NCI-H524 treated with DMSO at 0.1 percent for 48 hours (cell line): ENCODE measurements around the gene TMEM135.
A peak's percentile ranks its signal among the peaks of the same experiment; 100 is the strongest.
"Not testable (repeated sequence)": the region's sequence is repeated elsewhere in the genome, so short reads cannot be mapped to it uniquely, and the experiment has no call there.

ENCODE experiments used
- DNase-seq: peaks from one replicate; lab custom pipeline; 2025; lab: John Stamatoyannopoulos, UW

The TMEM135 gene

DNA sequence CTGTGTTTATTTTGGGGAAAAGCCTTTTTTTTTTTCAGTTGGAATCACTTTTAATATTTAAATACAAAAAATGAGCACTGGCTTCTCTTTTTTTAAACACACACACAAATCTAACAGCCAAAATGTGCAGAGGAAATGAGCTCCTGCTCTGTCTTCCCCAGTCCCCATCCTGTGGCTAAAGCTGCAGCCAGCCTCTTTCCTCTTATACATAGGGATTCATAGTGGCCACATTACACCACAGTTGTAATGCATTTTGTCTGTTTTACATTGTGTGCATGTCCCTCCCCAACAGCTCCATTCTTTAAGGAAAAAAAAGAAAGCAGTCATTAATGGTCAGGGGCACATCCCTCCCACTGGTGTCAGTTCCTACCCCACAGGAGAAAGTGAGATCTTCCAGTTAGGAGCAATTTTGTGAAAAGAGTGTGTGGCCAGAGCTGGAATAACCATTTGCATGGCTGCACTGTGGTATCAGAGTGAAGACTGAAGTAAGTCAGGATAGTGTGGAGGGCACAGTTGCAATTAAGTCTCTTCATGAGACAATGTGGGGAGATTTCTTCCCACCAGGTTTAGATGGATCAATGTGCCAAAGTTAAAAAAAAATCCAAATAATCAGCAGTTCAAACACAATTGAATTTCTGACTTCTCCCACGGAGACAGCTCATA is 220.6 kb downstream of the TMEM135 start:
- DNase-seq, result no peak

DNA sequence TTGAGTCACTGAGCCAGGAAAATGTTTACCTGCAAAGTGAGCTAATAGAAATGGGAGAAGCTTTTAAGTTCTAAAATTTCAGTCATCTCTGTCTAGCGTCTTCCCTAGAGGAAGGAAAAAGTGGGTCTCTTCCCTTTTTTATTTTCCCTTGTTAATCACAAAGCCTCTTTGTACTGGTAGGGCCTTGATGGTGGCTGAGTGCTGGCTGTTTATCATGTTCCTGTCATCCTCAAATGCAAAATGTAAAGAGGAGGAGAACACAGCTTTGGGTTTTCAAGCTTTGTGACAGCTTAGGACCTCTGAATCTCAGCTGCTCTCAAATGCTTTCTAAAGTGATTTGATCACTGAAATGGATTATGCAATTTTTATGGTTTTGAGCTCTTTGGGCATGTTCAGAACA is 222.0 kb downstream of the TMEM135 start:
- no peak for DNase-seq

DNA sequence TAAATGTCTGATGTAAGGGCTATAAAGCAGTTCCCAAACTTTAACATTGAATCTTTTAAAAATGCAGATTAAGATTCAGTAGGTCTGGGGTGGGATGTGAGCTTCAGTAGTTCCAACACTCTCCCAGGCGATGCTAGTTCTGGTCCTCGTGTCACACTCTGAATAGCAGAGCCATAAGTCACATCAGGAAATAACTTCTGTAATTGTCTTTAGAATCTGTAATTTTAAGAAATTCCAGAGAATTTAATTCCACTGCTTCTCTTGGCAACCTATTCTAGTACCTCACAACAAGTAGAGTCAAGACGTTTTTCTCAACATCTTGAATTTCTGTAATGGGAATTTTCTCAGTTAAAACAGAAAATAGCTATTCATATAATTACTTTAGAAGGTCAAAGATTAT is 223.1 kb downstream of the TMEM135 start:
- DNase-seq, result no peak

DNA sequence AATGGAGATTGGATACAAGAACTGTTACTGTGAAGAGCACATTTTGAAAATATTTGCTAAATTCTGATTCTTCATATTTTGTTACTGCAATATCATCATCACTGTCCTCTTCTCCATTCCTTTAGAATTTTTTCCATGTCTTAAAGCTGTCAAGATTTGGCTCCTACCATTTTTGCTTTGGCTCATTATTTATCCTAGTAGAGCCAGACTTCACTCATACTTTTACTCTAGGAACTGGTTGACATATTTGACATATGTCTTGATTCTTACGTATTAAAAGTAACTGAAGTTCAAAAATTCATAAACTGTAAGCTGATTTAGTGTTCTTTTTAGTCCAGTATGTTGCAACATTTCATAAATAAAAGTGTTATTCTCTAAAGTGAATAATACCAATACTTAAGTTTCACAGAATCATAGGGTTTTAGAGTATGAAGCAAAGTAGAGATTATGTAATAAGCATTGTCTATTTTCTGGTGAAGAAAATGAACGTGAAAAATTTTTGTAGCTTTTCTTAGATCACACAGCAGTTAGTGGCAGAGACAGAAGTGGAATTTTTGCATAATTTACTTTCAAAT is 225.6 kb downstream of the TMEM135 start:
- DNase-seq, result no peak

DNA sequence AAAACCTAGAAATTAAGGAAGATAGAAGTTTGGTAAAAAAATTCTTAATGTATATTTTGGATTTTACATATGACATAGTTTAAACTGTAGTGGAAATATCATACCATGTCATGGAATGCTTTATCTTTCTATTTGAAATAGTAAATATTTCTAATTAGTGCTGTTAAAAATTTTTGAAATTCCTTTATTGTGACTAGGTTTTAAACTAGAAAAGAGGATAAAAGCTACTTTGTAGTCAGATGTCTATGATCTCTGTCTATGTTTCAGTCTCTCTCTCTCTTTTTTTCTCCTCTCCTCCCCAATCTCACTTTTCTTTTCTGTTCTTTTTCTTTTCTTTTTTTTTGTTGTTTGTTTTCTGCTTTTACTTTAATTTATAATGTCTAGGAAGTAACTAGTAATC is 226.2 kb downstream of the TMEM135 start:
- no peak for DNase-seq

DNA sequence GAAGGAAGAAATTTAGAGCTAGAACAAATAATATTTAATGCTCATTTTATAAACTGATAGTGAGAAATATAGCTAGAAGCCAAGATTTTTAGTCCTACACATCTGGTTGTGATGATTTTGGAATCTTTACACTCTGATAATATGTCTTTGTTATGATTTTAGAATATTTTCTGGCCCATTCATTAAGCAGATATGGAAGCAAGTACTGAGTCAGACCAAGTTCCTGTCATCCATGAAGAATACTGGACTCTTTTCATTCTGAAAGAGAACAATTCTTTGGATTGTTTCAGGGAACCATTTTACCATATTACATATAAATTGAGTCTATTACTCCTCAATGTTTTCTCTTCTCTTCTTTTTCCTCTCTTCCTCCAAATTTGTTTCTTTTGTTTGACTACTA is 227.4 kb downstream of the TMEM135 start:
- no peak for DNase-seq

DNA sequence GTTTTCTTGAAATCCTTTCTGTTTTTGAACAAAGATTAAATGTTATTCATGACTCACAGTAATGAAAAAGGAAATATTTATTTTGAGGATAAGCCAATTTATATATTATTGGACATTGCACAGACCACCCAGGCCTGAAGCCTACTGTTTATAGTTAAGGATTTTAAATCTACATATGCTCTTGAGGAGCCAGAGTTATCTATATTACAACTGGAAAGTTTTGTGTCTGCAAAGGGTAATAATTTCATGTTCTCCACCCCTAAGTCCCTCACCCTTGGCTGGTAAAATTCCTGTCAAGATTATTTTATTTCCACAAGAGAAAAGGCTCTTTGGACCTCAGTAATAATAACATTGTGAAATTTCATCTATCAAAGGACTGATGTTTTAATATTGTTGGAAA is 228.2 kb downstream of the TMEM135 start:
- DNase-seq, result no peak

DNA sequence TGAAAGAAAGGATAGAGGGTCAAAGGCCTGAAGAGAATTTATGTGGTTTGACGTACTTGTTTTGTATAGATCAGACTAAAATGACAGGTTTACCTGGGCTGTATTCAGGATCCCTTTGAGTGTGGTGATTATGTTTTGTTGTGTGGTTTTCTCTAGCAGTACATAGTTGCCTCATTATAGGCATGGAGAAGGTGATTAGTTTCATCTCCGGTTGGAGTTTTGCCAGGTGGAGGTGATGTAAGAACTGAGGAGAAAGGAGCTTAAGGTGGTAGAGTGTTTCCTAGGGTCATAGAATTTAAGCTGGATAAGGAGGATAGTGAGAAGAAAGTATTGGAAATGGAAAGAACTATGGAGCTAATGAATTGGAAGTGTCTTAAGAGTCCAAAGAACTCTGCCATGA is 229.0 kb downstream of the TMEM135 start:
- no peak for DNase-seq

DNA sequence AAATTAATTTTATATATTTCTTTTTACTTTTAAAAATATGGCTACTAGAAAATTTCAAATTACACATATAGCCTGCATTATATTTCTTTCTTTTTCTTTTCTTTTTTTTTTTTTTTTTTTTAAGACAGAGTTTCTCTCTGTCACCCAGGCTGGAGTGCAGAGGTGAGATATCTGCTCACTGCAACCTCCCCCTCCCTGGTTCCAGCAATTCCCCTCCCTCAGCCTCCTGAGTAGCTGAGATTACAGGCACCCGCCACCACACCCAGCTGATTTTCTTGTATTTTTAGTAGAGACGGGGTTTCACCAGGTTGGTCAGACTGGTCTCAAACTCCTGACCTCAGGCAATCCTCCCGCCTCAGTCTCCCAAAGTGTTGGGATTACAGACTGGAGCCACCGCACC is 234.2 kb downstream of the TMEM135 start:
- not testable (repeated sequence) for DNase-seq

DNA sequence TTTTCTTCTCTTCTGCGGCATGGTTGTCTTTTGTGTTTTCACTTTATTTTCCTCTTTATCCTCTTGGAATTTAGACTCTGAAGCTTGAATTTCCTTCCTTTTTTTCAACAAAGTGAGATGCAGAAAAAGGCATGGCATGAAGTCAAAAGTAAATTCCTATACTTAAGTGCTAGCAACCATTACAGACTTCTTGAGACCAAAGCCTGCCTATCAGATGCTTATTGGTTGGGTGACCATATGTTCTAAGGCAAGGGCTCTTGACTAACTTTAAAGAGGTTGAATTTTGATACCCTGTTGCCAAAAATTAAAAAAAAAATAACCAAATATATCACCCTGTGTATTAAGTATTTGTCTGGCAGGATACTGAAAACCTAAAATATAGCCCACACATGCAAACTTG is 237.4 kb downstream of the TMEM135 start:
- DNase-seq, result no peak

DNA sequence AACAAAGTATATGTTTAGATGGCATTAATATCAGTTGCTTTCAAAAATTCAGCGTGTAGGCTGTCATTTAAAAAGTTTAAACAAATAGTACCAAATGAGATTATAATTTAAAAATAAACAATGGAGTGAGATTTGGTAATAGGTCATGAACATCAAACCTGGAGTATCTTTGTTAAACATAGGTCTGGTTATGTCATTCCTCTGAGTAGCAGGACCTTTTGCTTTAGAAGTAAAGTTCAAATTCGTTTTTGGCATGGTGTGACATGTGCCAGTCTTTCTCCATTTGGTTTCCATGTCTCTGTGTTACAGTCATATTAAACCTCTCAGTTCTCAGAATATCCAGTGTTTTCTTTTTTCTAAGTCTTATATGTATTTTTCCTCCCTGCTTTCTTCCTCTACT is 242.4 kb downstream of the TMEM135 start:
- no peak for DNase-seq

DNA sequence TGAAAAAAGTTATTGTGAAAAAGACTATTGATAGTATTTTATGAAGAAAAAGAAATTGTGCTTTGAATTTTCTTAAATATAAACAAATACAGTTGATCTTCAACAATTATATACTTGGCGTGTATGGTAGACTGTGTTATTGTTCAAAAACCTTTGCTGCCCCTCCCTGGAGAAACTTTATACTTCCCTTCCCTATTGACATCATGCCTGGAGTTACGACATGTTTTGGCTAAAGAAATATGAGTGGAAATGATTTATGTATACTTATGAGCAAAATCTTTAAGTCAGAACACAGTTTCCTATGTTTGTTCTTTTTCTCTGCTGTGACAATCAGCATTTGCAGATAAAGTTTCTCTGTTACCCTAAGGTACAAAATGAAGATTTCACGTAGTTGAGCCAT is 243.8 kb downstream of the TMEM135 start:
- DNase-seq, result no peak

DNA sequence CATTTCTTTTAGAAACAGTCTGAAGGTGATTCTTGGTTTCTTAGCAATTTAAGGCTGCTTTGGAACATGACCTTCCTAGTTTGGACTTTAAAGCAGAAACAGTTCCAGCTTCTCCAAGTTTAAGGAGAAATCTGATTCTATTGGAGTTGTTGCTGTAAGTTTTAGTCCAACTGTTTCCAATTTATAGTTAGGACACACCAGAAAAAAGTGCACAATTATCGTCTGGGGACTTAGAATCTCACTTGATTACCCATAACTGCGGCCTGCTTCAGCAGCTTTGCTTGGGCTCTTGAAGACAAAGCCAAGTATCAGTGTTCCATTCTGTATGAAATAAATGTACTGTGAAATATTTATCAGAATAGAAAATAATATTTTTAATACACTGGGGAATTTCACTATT is 246.6 kb downstream of the TMEM135 start:
- no peak for DNase-seq

DNA sequence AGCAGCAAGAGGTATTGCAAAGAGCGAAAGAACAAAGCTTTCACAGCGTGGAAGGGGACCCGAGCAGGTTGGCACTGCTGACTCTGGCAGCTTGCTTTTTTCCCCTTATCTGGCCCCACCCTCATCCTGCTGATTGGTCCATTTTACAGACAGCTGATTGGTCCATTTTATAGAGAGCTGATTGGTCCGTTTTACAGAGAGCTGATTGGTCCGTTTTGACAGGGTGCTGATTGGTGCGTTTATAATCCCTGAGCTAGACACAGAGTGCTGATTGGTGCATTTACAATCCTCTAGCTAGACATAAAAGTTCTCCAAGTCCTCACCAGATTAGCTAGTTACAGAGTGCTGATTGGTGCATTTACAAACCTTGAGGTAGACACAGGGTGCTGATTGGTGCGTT is 247.9 kb downstream of the TMEM135 start:
- not testable (repeated sequence) for DNase-seq

DNA sequence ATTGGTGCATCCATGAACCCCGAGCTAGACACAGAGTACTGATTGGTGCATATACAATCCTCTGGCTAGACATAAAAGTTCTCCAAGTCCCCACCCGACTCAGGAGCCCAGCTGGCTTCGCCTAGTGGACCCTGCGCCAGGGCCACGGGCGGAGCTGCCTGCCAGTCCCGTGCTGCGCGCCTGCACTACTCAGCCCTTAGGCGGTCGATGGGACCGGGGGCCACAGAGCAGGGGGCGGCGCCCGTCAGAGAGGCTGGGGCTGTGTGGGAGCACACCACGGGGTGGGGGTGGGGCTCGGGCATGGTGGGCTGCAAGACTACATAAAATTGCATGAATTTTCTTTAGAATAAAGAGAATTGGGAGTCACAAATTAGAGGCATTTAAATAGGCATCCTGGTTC is 248.6 kb downstream of the TMEM135 start:
- no peak for DNase-seq

DNA sequence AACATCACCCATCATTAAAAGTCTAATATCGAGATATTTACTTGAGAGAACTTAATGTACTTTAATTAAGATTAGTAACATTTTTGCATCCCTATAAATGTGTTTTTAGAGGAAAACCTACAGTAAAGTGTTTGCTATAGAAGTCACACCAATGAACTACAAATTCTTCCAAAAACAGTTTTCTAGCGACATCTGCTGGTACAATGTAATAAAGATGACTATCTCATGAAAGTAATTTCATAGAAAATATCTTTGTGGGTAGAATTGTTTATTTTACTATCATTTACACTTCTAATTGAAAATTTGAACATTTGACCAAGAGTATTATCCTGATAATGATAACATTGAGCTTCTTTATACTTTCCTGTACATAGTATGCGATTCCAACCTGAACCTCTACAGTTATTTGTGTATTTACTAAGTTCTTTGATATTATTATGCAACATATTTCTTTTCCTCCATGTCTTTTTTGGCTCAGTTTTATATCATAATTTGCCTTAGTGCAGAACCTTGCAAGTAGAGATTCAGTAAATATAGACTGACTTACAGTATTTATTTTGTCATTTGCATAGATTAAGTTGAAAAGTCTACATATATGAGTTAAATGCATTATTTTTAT is 252.7 kb downstream of the TMEM135 start:
- DNase-seq, result no peak

DNA sequence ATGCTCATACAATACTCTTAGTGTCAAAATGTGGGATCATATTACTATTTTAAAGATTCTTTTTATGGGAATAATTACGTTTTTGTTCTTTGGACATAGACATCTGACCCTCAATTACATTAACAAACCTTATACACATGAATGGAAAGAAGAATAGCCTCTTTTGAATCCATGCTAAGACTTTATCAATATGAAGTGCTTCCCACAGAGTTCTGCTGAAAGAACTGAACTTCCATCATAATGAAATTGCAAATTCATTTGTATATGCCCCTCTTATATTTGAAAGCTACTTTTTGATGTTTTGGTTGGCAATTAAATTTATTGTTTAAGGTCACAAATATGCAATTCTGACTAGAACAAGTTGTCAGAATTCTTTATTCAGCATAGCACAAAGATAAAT is 254.9 kb downstream of the TMEM135 start:
- no peak for DNase-seq

DNA sequence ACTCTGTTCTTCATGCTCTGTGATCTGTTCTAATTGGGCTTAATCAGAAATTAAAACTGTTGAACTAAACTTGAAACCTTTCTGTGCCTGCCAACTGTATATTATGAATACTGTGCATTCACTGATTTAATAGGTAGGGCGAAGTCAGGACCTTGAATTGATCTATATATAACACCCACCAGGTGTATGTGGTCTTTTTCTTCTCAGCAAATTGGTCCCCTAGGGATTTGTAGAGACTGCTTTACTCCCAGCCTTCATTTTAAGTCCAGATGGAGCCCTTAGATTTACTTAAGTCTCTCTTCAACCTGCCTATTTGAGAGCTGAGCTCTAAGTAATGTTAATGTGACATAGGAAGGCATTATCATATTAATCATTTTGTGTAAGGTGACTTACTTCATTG is 257.5 kb downstream of the TMEM135 start:
- DNase-seq, result peak; percentile 92

DNA sequence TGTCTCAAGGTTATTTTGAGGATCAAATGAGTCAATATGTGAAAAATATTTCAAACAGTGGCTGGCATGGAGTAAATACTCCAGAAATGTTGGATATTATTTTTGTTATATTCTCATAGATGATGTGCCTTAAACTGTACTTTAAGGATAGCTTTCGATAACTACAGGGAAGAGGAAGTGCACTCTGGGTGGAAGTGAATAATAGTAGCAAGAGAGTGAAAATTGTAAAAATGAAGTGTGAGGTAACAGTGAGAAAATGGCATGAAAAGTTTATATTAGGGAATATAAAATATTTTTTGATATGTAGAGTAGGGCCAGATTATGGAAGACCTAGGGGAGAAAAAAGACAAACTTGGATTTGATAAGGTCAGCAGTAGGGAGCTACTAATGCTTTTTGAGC is 258.9 kb downstream of the TMEM135 start:
- no peak for DNase-seq

DNA sequence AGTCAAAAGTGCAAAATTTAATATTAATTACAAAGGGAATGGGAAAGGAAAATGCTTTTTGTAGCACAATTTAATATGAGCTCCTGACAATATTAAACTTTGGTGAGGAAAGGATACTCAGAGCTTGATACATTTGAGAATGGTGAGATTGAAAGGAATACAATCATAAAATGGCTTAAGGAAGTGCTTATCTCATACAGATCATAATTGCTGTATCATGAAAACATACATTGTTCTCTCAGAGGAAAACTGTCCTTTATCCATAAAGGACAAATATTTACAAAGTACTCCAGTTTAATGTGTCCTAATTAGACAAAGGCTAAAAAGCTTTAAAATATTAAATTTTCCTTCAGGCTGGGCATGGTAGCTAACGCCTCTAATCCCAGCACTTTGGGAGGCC is 260.4 kb downstream of the TMEM135 start:
- DNase-seq, result no peak

DNA sequence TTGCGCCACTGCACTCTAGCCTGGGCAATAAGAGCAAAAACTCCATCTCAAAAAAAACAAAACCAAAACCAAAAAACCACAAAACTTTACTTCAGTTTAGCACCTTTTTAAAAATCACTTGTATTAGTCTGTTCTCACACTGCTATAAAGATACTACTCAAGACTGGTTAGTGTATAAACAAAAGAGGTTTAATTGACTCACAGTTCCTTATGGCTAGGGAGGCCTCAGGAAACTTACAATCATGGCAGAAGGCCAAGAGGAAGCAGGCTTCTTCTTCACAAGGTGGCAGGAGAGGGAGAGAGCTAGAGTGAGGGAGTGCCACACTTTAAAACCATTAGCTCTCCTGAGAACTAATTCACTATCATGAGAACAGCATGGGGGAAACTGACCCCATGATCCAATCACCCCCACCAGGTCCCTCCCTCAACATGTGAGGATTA is 261.3 kb downstream of the TMEM135 start:
- DNase-seq, result no peak

DNA sequence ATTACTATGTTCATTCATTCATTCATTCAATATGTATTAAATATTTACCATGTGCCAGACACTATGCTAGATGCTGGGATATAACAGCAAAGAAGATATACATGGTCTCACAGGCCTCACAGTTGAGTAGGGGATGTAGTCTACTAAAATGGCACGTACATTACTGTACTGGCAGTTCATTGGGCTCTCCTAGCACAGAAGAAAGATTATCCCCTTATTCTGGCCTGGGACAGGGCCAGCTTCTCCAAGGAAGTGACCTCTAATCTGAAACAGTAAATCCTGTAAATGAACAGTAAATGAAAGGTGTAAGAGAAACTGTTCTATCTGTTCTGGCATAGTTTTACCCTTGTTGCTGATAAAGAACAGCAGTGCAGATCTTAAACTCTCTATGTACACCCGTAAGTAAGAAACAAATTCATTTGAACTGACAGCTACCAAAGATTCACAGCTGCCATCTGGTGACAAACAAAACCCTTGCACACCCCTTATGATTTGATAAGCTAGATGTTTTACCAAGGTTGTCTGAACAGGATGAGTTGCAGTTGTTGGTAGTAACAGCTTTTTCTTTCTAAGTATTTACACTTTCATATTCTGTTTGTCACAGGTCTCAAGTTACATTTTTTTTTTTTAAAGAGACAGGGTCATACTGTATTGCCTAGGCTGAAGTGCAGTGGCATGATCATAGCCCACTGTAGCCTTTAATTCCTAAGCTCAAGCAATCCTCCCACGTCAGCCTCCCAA is 263.1 kb downstream of the TMEM135 start:
- no peak for DNase-seq
